Fibroblast of skin of scalp (primary cell): Measurements from ENCODE around the gene MRPL17.
A peak's percentile ranks its signal among the peaks of the same experiment; 100 is the strongest.

Experiments used
- DNase-seq: peaks from one replicate; pipeline ENCODE4 v3.0.0-alpha.2; 2013

Gene MRPL17

GRCh38 chr11:6682591-6682935, 577 bp downstream of the MRPL17 start:
- no peak for DNase-seq

- peak; percentile 15 for DNase-seq
Measured at GRCh38 chr11:6681949-6682348, 1.2 kb downstream of the MRPL17 start.

GRCh38 chr11:6681505-6681904, 1.6 kb downstream of the MRPL17 start:
- no peak for DNase-seq

- no peak for DNase-seq
Measured at GRCh38 chr11:6677018-6677417, 6.1 kb downstream of the MRPL17 start.

GRCh38 chr11:6674862-6675261, 8.3 kb downstream of the MRPL17 start:
- DNase-seq = no peak

GRCh38 chr11:6674219-6674597, 8.9 kb downstream of the MRPL17 start:
- DNase-seq = no peak

- DNase-seq = no peak
Measured at GRCh38 chr11:6673523-6674218, 9.5 kb downstream of the MRPL17 start.

GRCh38 chr11:6671991-6672390, 11.1 kb downstream of the MRPL17 start:
- no peak for DNase-seq

- no peak for DNase-seq
Measured at GRCh38 chr11:6670202-6670830, 12.8 kb downstream of the MRPL17 start.

GRCh38 chr11:6667733-6668374, 15.3 kb downstream of the MRPL17 start:
- DNase-seq = peak; percentile 50

GRCh38 chr11:6666302-6667183, 16.6 kb downstream of the MRPL17 start:
- DNase-seq = no peak

GRCh38 chr11:6664551-6664950, 18.6 kb downstream of the MRPL17 start:
- DNase-seq = peak; percentile 63

GRCh38 chr11:6663794-6664469, 19.2 kb downstream of the MRPL17 start:
- peak; percentile 17 for DNase-seq

- no peak for DNase-seq
Measured at GRCh38 chr11:6660712-6661111, 22.4 kb downstream of the MRPL17 start.

- no peak for DNase-seq
Measured at GRCh38 chr11:6658647-6659046, 24.5 kb downstream of the MRPL17 start.

- DNase-seq = peak; percentile 29
Measured at GRCh38 chr11:6657346-6657745, 25.8 kb downstream of the MRPL17 start.

- DNase-seq = peak; percentile 9
Measured at GRCh38 chr11:6656936-6657335, 26.2 kb downstream of the MRPL17 start.

- no peak for DNase-seq
Measured at GRCh38 chr11:6656584-6656915, 26.6 kb downstream of the MRPL17 start.

GRCh38 chr11:6655790-6656583, 27.2 kb downstream of the MRPL17 start, which contains the start of gene DCHS1:
Gene DCHS1 (minus strand): TSS chr11:6655809. CDS start chr11:6641613, 14,196 bp downstream.
- peak; percentile 29 for DNase-seq

GRCh38 chr11:6655020-6655789, 27.9 kb downstream of the MRPL17 start:
- peak; percentile 52 for DNase-seq
